K562 (cell line): ENCODE data around the gene MYO1E. TPM values are rescaled to one million over a fixed set of nuclear protein-coding genes. Genes with fewer than 3 reads are reported as not detected.

Experiments
- CREBBP ChIP-seq: IDR thresholded peaks from one replicate; pipeline ENCODE4 v1.6.1; 2012; ENCODE audit warnings: low read depth, mild to moderate bottlenecking, control low read depth, inconsistent platforms, low read length
- ELF2 ChIP-seq: fragments of 250-450 bp; sonication (Bioruptor Pico); IDR thresholded peaks from 2 replicates; pipeline ENCODE4 v1.5.0; 2021; ENCODE audit warnings: mild to moderate bottlenecking
- MYBL2 ChIP-seq, 2 experiments: fragments of 450-650 bp in 1 of 2; sonication (generic) in 1 of 2; formaldehyde crosslinking in 1 of 2; IDR thresholded peaks; 2 replicates each; pipeline versions ENCODE4 v1.6.1 to v1.8.1; 2017 to 2022; ENCODE audit warnings: borderline replicate concordance in 1 of 2, inconsistent platforms in 1 of 2, low read depth in 1 of 2, mild to moderate bottlenecking in 1 of 2, missing genetic modification reagents in 1 of 2, moderate library complexity in 1 of 2
- NBN ChIP-seq: fragments of 450-650 bp; IDR thresholded peaks from 2 replicates; pipeline ENCODE4 v1.6.1; 2016; ENCODE audit warnings: low read depth, mild to moderate bottlenecking
- PHF20 ChIP-seq: fragments of 450-650 bp; IDR thresholded peaks from 2 replicates; pipeline ENCODE4 v1.6.1; 2018; ENCODE audit not compliant: partially characterized antibody
- PHTF2 ChIP-seq: fragments of 250-450 bp; sonication (Bioruptor Pico); IDR thresholded peaks from 2 replicates; pipeline ENCODE4 v1.5.0; 2021; ENCODE audit warnings: mild to moderate bottlenecking
- POLR2H ChIP-seq: IDR thresholded peaks from 2 replicates; pipeline ENCODE4 v1.6.1; 2016; ENCODE audit warnings: missing genetic modification characterization, low read depth, mild to moderate bottlenecking, control low read depth, missing compliant biosample characterization, moderate library complexity
- RERE ChIP-seq: sonication (generic); formaldehyde crosslinking; IDR thresholded peaks from 2 replicates; pipeline ENCODE4 v1.8.0; 2023; ENCODE audit warnings: missing genetic modification reagents, mild to moderate bottlenecking, borderline replicate concordance
- RFX7 ChIP-seq: fragments of 250-450 bp; sonication (Bioruptor Pico); IDR thresholded peaks from 2 replicates; pipeline ENCODE4 v1.5.1; 2021; ENCODE audit warnings: mild to moderate bottlenecking
- SAFB2 ChIP-seq: fragments of 200-400 bp; formaldehyde crosslinking; IDR thresholded peaks from 2 replicates; pipeline ENCODE4 v1.6.1; 2018; ENCODE audit warnings: borderline replicate concordance, low read length, low read depth, moderate library complexity; ENCODE audit not compliant: severe bottlenecking
- SMAD2 ChIP-seq: fragments of 150-350 bp; IDR thresholded peaks from 2 replicates; pipeline ENCODE4 v1.6.1; 2014; ENCODE audit warnings: low read depth, mild to moderate bottlenecking, low read length
- SNIP1 ChIP-seq: fragments of 450-650 bp; IDR thresholded peaks from 2 replicates; pipeline ENCODE4 v1.7.1; 2017; ENCODE audit warnings: low read depth, mild to moderate bottlenecking
- YBX1 ChIP-seq: fragments of 450-650 bp; IDR thresholded peaks from 2 replicates; pipeline ENCODE4 v1.7.1; 2016; ENCODE audit warnings: mild to moderate bottlenecking
- ZNF239 ChIP-seq: fragments of 250-450 bp; sonication (Bioruptor Pico); IDR thresholded peaks from 2 replicates; pipeline ENCODE4 v1.4.0; 2020; ENCODE audit warnings: mild to moderate bottlenecking
- polyA plus RNA-seq, 8 experiments: library from polyadenylated mRNA; depleted of rRNA in 4 of 8; stranded (reverse) in 5 of 8; unstranded in 3 of 8; fragments of >200 nt; fragmentation: Nextera tagmentation in 2 of 8; fragmentation: Illumina TruSeq in 1 of 8; extraction: Ambion mirVana in 2 of 8; extraction: Trizol in 1 of 8; gene quantifications; 2 replicates each; pipeline versions ENCODE4 v1.2.1 to v1.2.3, GENCODE V29; 2011 to 2014; ENCODE audit warnings: inconsistent platforms in 1 of 8, missing spikeins in 1 of 8
- total RNA-seq, 7 experiments: library from RNA; depleted of rRNA in 6 of 7; stranded (reverse); fragments of >200 nt in 6 of 7; fragmentation: Illumina TruSeq in 2 of 7; extraction: Trizol in 2 of 7; gene quantifications; 2 replicates each; pipeline versions ENCODE4 v1.2.1 to v1.2.3, GENCODE V29; 2011 to 2021; ENCODE audit warnings: low replicate concordance in 1 of 7
- TF ChIP-seq, protein P1 (sequence below), 2 experiments: fragments of 200-800 bp in 1 of 2; sonication (Bioruptor generic) in 1 of 2; sonication (generic) in 1 of 2; formaldehyde crosslinking in 1 of 2; IDR thresholded peaks in 1 of 2; conservative IDR thresholded peaks in 1 of 2; 2 replicates each; pipeline versions ENCODE4 v1.5.0 to v1.6.1; 2016 to 2020; ENCODE audit warnings: missing compliant biosample characterization in 1 of 2, missing genetic modification characterization in 1 of 2, missing genetic modification reagents in 1 of 2
- TF ChIP-seq, protein P2 (sequence below): fragments of 250-450 bp; sonication (Bioruptor Pico); IDR thresholded peaks from 2 replicates; pipeline ENCODE4 v1.4.0; 2020

Gene MYO1E
- total and polyA plus RNA-seq, 9 of the 15 experiments (the other 6 are each of a cell fraction or from before 2014, with no cell fraction given) = under 0.01 to 0.44 (median 0.01) TPM; not detected in 6

- no peak for TF ChIP-seq RERE
- no peak for TF ChIP-seq NBN
- no peak for TF ChIP-seq SMAD2
- no peak for TF ChIP-seq PHTF2 (CRISPR knock-in tag)
- TF ChIP-seq SAFB2 = no peak
- TF ChIP-seq POLR2H (tag) = no peak
- TF ChIP-seq, protein P1, sequence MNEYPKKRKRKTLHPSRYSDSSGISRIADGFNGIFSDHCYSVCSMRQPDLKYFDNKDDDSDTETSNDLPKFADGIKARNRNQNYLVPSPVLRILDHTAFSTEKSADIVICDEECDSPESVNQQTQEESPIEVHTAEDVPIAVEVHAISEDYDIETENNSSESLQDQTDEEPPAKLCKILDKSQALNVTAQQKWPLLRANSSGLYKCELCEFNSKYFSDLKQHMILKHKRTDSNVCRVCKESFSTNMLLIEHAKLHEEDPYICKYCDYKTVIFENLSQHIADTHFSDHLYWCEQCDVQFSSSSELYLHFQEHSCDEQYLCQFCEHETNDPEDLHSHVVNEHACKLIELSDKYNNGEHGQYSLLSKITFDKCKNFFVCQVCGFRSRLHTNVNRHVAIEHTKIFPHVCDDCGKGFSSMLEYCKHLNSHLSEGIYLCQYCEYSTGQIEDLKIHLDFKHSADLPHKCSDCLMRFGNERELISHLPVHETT (CRISPR knock-in tag; conservative IDR thresholded peaks at IDR 0.05 in 1 of 2, IDR thresholded peaks at IDR 0.05 in 1 of 2) = no peak
- TF ChIP-seq MYBL2 (IDR thresholded peaks at IDR 0.05; ENCODE audit: low read depth) = peak; percentile 39; the same call in 1 of the 2 replicates
- no peak for TF ChIP-seq MYBL2 (CRISPR knock-in tag; IDR thresholded peaks at IDR 0.05; ENCODE audit: borderline replicate concordance)
- no peak for TF ChIP-seq SNIP1
- TF ChIP-seq ZNF239 (CRISPR knock-in tag) = no peak
- TF ChIP-seq YBX1 = no peak
- no peak for TF ChIP-seq PHF20
- TF ChIP-seq CREBBP = no peak
- no peak for TF ChIP-seq RFX7 (CRISPR knock-in tag)
- TF ChIP-seq ELF2 (CRISPR knock-in tag) = no peak
- TF ChIP-seq, protein P2, sequence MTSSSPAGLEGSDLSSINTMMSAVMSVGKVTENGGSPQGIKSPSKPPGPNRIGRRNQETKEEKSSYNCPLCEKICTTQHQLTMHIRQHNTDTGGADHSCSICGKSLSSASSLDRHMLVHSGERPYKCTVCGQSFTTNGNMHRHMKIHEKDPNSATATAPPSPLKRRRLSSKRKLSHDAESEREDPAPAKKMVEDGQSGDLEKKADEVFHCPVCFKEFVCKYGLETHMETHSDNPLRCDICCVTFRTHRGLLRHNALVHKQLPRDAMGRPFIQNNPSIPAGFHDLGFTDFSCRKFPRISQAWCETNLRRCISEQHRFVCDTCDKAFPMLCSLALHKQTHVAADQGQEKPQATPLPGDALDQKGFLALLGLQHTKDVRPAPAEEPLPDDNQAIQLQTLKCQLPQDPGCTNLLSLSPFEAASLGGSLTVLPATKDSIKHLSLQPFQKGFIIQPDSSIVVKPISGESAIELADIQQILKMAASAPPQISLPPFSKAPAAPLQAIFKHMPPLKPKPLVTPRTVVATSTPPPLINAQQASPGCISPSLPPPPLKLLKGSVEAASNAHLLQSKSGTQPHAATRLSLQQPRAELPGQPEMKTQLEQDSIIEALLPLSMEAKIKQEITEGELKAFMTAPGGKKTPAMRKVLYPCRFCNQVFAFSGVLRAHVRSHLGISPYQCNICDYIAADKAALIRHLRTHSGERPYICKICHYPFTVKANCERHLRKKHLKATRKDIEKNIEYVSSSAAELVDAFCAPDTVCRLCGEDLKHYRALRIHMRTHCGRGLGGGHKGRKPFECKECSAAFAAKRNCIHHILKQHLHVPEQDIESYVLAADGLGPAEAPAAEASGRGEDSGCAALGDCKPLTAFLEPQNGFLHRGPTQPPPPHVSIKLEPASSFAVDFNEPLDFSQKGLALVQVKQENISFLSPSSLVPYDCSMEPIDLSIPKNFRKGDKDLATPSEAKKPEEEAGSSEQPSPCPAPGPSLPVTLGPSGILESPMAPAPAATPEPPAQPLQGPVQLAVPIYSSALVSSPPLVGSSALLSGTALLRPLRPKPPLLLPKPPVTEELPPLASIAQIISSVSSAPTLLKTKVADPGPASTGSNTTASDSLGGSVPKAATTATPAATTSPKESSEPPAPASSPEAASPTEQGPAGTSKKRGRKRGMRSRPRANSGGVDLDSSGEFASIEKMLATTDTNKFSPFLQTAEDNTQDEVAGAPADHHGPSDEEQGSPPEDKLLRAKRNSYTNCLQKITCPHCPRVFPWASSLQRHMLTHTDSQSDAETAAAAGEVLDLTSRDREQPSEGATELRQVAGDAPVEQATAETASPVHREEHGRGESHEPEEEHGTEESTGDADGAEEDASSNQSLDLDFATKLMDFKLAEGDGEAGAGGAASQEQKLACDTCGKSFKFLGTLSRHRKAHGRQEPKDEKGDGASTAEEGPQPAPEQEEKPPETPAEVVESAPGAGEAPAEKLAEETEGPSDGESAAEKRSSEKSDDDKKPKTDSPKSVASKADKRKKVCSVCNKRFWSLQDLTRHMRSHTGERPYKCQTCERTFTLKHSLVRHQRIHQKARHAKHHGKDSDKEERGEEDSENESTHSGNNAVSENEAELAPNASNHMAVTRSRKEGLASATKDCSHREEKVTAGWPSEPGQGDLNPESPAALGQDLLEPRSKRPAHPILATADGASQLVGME = no peak
Measured at GRCh38 chr15:59138243-59138642, 234.4 kb downstream of the MYO1E start (continued).
